GM12878 (cell line): ENCODE data around the gene SHLD1. TPM values are rescaled to one million over a fixed set of nuclear protein-coding genes. Genes with fewer than 3 reads are reported as not detected.
"Not testable (repeated sequence)": the region's sequence is repeated elsewhere in the genome, so short reads cannot be mapped to it uniquely, and the experiment has no call there.

Experiments
- ATAC-seq: fragments of 200-7000 bp; cut with Tn5 transposase; 3 replicates; pipeline ENCODE4 v1.9.1; 2020; ENCODE audit warnings: mild to moderate bottlenecking, moderate library complexity
- BruUV-seq: library from RNA; stranded (reverse); fragments of 400-500 nt; replicated peaks from 2 replicates; lab custom pipeline; 2021; lab: Mats Ljungman, UMichigan
- CTCF ChIA-PET: fragments of 300-600 bp; sonication (Branson Sonifier 250); formaldehyde crosslinking; extraction: SDS; loops from one replicate; lab custom pipeline; 2021; ENCODE audit warnings: inconsistent platforms; lab: Yijun Ruan, JAX
- POLR2A ChIA-PET: fragments of 350-600 bp; formaldehyde crosslinking; extraction: SDS; loops from one replicate; lab custom pipeline; 2021; ENCODE audit warnings: inconsistent platforms; lab: Charles Lee
- RAD21 ChIA-PET: fragments of 300-600 bp; sonication (Branson Sonifier 250); formaldehyde crosslinking; loops from one replicate; lab custom pipeline; 2023; ENCODE audit warnings: antibody characterized with exemption; ENCODE audit not compliant: unreplicated experiment; lab: Charles Lee
- SMC1A ChIA-PET: fragments of 300-600 bp; sonication (Branson Sonifier 250); formaldehyde crosslinking; loops from one replicate; lab custom pipeline; 2023; ENCODE audit not compliant: unreplicated experiment, uncharacterized antibody; lab: Charles Lee
- DNase-seq: peaks from one replicate; pipeline ENCODE4 v3.0.0-alpha.2; 2011; ENCODE audit warnings: low read depth, low spot score
- FAIRE-seq: peaks from 3 replicates; lab custom pipeline; 2011; peaks lifted over from hg19 to GRCh38; lab: Jason Lieb, UNC
- H2AFZ ChIP-seq: 2 replicates; pipeline ENCODE4 v1.6.0; 2011; ENCODE audit warnings: low read depth, low read length, control low read depth; ENCODE audit not compliant: control insufficient read depth
- H3K27ac ChIP-seq: 2 replicates; pipeline ENCODE4 v1.5.1; 2011; ENCODE audit warnings: control low read depth; ENCODE audit not compliant: control insufficient read depth, insufficient read depth
- H3K27me3 ChIP-seq, 2 experiments: replicated peaks in 1 of 2; 2 replicates each; pipeline versions ENCODE4 v1.6.0 to v1.6.1; 2011; ENCODE audit warnings: low read length in 1 of 2; ENCODE audit not compliant: control insufficient read depth in 2 of 2, insufficient read depth in 2 of 2
- H3K36me3 ChIP-seq, 2 experiments: 2 replicates each; pipeline ENCODE4 v1.5.1; 2011; ENCODE audit warnings: low read length in 1 of 2; ENCODE audit not compliant: control insufficient read depth in 2 of 2, insufficient read depth in 2 of 2
- H3K4me1 ChIP-seq: 2 replicates; pipeline ENCODE4 v1.6.1; 2011; ENCODE audit warnings: mild to moderate bottlenecking, low read length, moderate library complexity, mixed read lengths; ENCODE audit not compliant: control insufficient read depth, insufficient read depth
- H3K4me2 ChIP-seq: 2 replicates; pipeline ENCODE4 v1.6.0; 2011; ENCODE audit warnings: control low read depth; ENCODE audit not compliant: control insufficient read depth, insufficient read depth
- H3K4me3 ChIP-seq: fragments of 200-600 bp; sonication (generic); 2 replicates; pipeline ENCODE4 v1.5.1; 2016
- H3K79me2 ChIP-seq: 2 replicates; pipeline ENCODE4 v1.6.0; 2011; ENCODE audit warnings: low read length; ENCODE audit not compliant: control insufficient read depth, insufficient read depth
- H3K9ac ChIP-seq: 2 replicates; pipeline ENCODE4 v1.8.0; 2011; ENCODE audit warnings: low read length, control low read depth, mixed read lengths; ENCODE audit not compliant: control insufficient read depth, insufficient read depth
- H3K9me3 ChIP-seq: replicated peaks from 3 replicates; pipeline ENCODE4 v1.5.1; 2011; ENCODE audit warnings: mild to moderate bottlenecking, low read length; ENCODE audit not compliant: control insufficient read depth, insufficient read depth
- H4K20me1 ChIP-seq: 2 replicates; pipeline ENCODE4 v1.6.0; 2011; ENCODE audit not compliant: control insufficient read depth, insufficient read depth
- E2F8 ChIP-seq: fragments of 450-650 bp; IDR thresholded peaks from 2 replicates; pipeline ENCODE4 v1.6.1; 2018; ENCODE audit warnings: mild to moderate bottlenecking, low read depth, moderate library complexity; ENCODE audit not compliant: partially characterized antibody
- MAX ChIP-seq: IDR thresholded peaks from 2 replicates; pipeline ENCODE4 v1.6.1; 2012; ENCODE audit warnings: low read depth, low read length, improper control_type of control experiment
- MLLT1 ChIP-seq: fragments of 450-650 bp; IDR thresholded peaks from 2 replicates; pipeline ENCODE4 v1.6.1; 2016; ENCODE audit warnings: mild to moderate bottlenecking
- ZBTB40 ChIP-seq: fragments of 450-650 bp; IDR thresholded peaks from 2 replicates; pipeline ENCODE4 v1.6.1; 2016; ENCODE audit warnings: mild to moderate bottlenecking, moderate library complexity, borderline replicate concordance
- ZNF622 ChIP-seq: fragments of 450-650 bp; IDR thresholded peaks from 2 replicates; pipeline ENCODE4 v1.6.1; 2017; ENCODE audit warnings: mild to moderate bottlenecking, inconsistent platforms
- WGBS: methylation state at CpG from one replicate; pipeline ENCODE4 v1.1.6; 2016; ENCODE audit warnings: low lambda C conversion rate; ENCODE audit not compliant: insufficient replicate concordance, insufficient coverage; ENCODE audit errors: missing lambda C conversion rate; 5-methylcytosine and 5-hydroxymethylcytosine counted together
- in situ Hi-C: fragments of 300-500 bp; cut with MboI; formaldehyde crosslinking; loops from 9 replicates; pipeline ENCODE4 v1.14.3; 2018; ENCODE audit warnings: mixed read lengths
- intact Hi-C: fragments of 100-400 bp; cut with micrococcal nuclease; formaldehyde crosslinking; loops from one replicate; pipeline ENCODE4 v1.14.2; 2022; ENCODE audit not compliant: unreplicated experiment
- polyA plus RNA-seq, 11 experiments: library from polyadenylated mRNA; depleted of rRNA in 4 of 11; unstranded in 6 of 11; stranded (reverse) in 5 of 11; fragments of >200 nt; fragmentation: Nextera tagmentation in 4 of 11; fragmentation: Illumina TruSeq in 1 of 11; extraction: Ambion mirVana in 4 of 11; extraction: Trizol in 1 of 11; gene quantifications; 1 replicate in 1 of 11; 2 replicates in 10 of 11; pipeline versions ENCODE4 v1.2.1 to v1.2.3, GENCODE V29; 2011 to 2016; ENCODE audit warnings: inconsistent platforms in 2 of 11, missing spikeins in 2 of 11, low read depth in 1 of 11
- total RNA-seq, 4 experiments: library from RNA; depleted of rRNA in 3 of 4; stranded (reverse); fragments of >200 nt in 3 of 4; fragmentation: Illumina TruSeq in 1 of 4; extraction: Trizol in 1 of 4; gene quantifications; 2 replicates each; pipeline versions ENCODE4 v1.2.1 to v1.2.3, GENCODE V29; 2013 to 2021

SHLD1 gene
- total and polyA plus RNA-seq, 10 of the 15 experiments (the other 5 are each of a cell fraction or from before 2014, with no cell fraction given): 10.8 to 70.9 (median 25.4) TPM

- no peak for FAIRE-seq
- in situ Hi-C loops: no loop called here
- TF ChIP-seq MLLT1 (no peak), E2F8 (no peak), MAX (no peak), ZBTB40 (no peak), ZNF622 (no peak)
These were observed 29.5 kb upstream of the SHLD1 start for GRCh38 chr20:5720696-5721095.

GRCh38 chr20:5721356-5721755 lies 28.8 kb upstream of the SHLD1 start:
- in situ Hi-C loops, H3K27ac ChIP-seq, H3K36me3 ChIP-seq, ATAC-seq, H3K9ac ChIP-seq, FAIRE-seq, POLR2A ChIA-PET, H3K79me2 ChIP-seq, H3K4me3 ChIP-seq, H4K20me1 ChIP-seq, H3K27me3 ChIP-seq, intact Hi-C loops, H3K4me1 ChIP-seq, BruUV-seq, H3K4me2 ChIP-seq, H2AFZ ChIP-seq, H3K9me3 ChIP-seq, DNase-seq: not testable (repeated sequence)
- ChIA-PET SMC1A (interaction anchor here (1.5 kb wide), 1 partner anchor 27 kb away, joined by 3 read pairs; no protein-coding TSS in a partner anchor), CTCF (interaction anchor here (1.1 kb wide), 1 partner anchor 191 kb away, joined by 5 read pairs; no protein-coding TSS in a partner anchor), RAD21 (interaction anchor here (0.6 kb wide), 1 partner anchor 67 kb away, joined by 3 read pairs; no protein-coding TSS in a partner anchor)
- 85% methylated on average over 6 of the region's 6 CpGs for whole genome bisulfite sequencing

More at GRCh38 chr20:5720696-5721095, 29.5 kb upstream of the SHLD1 start:
- ATAC-seq (no peak), DNase-seq (no peak)
- Histone ChIP-seq H3K27ac (no peak overlapping the region), H3K9ac (no peak overlapping the region), H2AFZ (no peak overlapping the region), H3K9me3 (no peaks in the 10 kb centered on the region), H4K20me1 (no peaks in the 10 kb centered on the region), H3K4me3 (no peak overlapping the region), H3K4me1 (no peaks in the 10 kb centered on the region), H3K4me2 (no peak overlapping the region), H3K27me3 (no peaks in the 10 kb centered on the region; a peak in 1 of 4 replicates), H3K36me3 (no peaks in the 10 kb centered on the region), H3K79me2 (no peaks in the 10 kb centered on the region)
- intact Hi-C loops: no loop called here
- ChIA-PET RAD21 (interaction anchor here (0.6 kb wide), 1 partner anchor 66 kb away, joined by 3 read pairs; no protein-coding TSS in a partner anchor), POLR2A (interaction anchor here (0.6 kb wide), 1 partner anchor 185 kb away, joined by 6 read pairs; no protein-coding TSS in a partner anchor), CTCF (interaction anchor here (0.9 kb wide), 1 partner anchor 192 kb away, joined by 3 read pairs; no protein-coding TSS in a partner anchor), SMC1A (interaction anchor here (0.9 to 1.5 kb wide), 3 partner anchors 10 to 27 kb away, joined by 3 read pairs; no protein-coding TSS in a partner anchor)
- BruUV-seq: no TSS peak
- 45% methylated on average over 5 of the region's 5 CpGs for WGBS
